GM18861 (cell line): Measurements from ENCODE around the gene FRAT1.
"Not testable (repeated sequence)": the region's sequence is repeated elsewhere in the genome, so short reads cannot be mapped to it uniquely, and the experiment has no call there.

ENCODE experiments used
- ATAC-seq: cut with Tn5 transposase; IDR thresholded peaks from one replicate; pipeline ENCODE4 v1.9.1; 2021; ENCODE audit not compliant: unreplicated experiment

FRAT1 gene

GRCh38 chr10:97318772-97319651 is at the start of gene FRAT1:
Gene FRAT1, plus strand, starts transcription at chr10:97319271. Its CDS starts 183 bp downstream, at chr10:97319454.
- peak; percentile 66 for ATAC-seq

- ATAC-seq = no peak
These were observed 48.4 kb upstream of the FRAT1 start for GRCh38 chr10:97270523-97271154.

GRCh38 chr10:97273700-97274099 is 45.4 kb upstream of the FRAT1 start:
- no peak for ATAC-seq

- ATAC-seq = no peak
These were observed 44.2 kb upstream of the FRAT1 start for GRCh38 chr10:97274828-97275227.

- ATAC-seq = no peak
These were observed 41.5 kb upstream of the FRAT1 start for GRCh38 chr10:97277551-97277950.

GRCh38 chr10:97278491-97278989 is 40.5 kb upstream of the FRAT1 start:
- no peak for ATAC-seq

- ATAC-seq = no peak
These were observed 39.8 kb upstream of the FRAT1 start for GRCh38 chr10:97279121-97279815.

- no peak for ATAC-seq
These were observed 38.3 kb upstream of the FRAT1 start for GRCh38 chr10:97280783-97281182.

- ATAC-seq = not testable (repeated sequence)
These were observed 29.0 kb upstream of the FRAT1 start for GRCh38 chr10:97290076-97290475.

GRCh38 chr10:97290576-97291356 is 28.3 kb upstream of the FRAT1 start:
- ATAC-seq = not testable (repeated sequence)

GRCh38 chr10:97291357-97292096 is 27.5 kb upstream of the FRAT1 start:
- ATAC-seq = no peak

- ATAC-seq = peak; percentile 86
These were observed 26.8 kb upstream of the FRAT1 start, which contains the start of gene ARHGAP19 for GRCh38 chr10:97292097-97292861. Gene ARHGAP19, minus strand, starts transcription at chr10:97292637. Its CDS starts 10 bp downstream, at chr10:97292627.

- no peak for ATAC-seq
These were observed 26.2 kb upstream of the FRAT1 start for GRCh38 chr10:97292862-97293198.

- no peak for ATAC-seq
These were observed 21.4 kb upstream of the FRAT1 start for GRCh38 chr10:97297556-97298222.

- ATAC-seq = no peak
These were observed 20.9 kb upstream of the FRAT1 start for GRCh38 chr10:97298223-97298571.

- no peak for ATAC-seq
These were observed 18.1 kb upstream of the FRAT1 start for GRCh38 chr10:97300980-97301379.

- ATAC-seq = no peak
These were observed 16.8 kb upstream of the FRAT1 start for GRCh38 chr10:97302088-97302791.

- no peak for ATAC-seq
These were observed 11.6 kb upstream of the FRAT1 start for GRCh38 chr10:97307441-97307840.
